A673 (cell line): ENCODE data around the gene ARSB.

Experiments
- EZH2 ChIP-seq: fragments of 200-600 bp; sonication (generic); IDR thresholded peaks from 2 replicates; pipeline ENCODE4 v1.6.1; 2017; ENCODE audit warnings: borderline replicate concordance, low read depth, mild to moderate bottlenecking, mixed read lengths, antibody characterized with exemption, low read length; ENCODE audit not compliant: poor library complexity, severe bottlenecking
- TF ChIP-seq, protein P1 (sequence below): fragments of 300-800, 200-600 bp; sonication (generic); conservative IDR thresholded peaks from 2 replicates; pipeline ENCODE4 v1.5.1; 2017; ENCODE audit warnings: low read depth, mild to moderate bottlenecking, antibody characterized with exemption, low read length, moderate library complexity, mixed read lengths

DNA sequence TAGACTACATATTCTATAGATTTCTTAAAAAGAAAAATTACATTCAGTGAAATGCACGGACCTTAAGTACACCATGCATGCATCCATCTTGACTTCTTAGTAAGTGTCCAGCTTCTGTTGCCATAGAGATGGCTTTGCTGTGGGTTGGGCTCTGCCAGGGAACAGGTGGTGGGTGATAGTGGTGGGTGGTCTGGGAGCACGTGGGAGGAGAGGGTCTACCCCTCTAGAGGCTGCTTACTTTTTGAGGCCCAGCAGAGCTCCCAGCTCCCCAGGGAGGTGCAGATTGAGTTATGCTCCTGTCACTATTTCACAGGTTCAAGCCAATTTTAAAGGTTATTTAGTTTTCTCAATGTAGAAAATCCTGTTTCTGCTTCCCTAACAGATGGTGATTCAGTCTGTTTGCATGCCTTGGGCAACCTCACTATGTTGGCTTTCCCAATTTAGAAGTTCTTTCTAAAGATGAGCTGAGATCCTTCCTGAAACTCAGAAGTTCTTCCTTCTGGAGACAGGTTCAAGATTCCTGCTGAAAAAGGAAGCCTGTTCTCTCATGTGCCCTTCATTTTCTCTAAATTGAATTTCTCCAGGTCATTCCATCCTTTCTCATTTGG is 229.2 kb downstream of the ARSB start:
- TF ChIP-seq, protein P1, sequence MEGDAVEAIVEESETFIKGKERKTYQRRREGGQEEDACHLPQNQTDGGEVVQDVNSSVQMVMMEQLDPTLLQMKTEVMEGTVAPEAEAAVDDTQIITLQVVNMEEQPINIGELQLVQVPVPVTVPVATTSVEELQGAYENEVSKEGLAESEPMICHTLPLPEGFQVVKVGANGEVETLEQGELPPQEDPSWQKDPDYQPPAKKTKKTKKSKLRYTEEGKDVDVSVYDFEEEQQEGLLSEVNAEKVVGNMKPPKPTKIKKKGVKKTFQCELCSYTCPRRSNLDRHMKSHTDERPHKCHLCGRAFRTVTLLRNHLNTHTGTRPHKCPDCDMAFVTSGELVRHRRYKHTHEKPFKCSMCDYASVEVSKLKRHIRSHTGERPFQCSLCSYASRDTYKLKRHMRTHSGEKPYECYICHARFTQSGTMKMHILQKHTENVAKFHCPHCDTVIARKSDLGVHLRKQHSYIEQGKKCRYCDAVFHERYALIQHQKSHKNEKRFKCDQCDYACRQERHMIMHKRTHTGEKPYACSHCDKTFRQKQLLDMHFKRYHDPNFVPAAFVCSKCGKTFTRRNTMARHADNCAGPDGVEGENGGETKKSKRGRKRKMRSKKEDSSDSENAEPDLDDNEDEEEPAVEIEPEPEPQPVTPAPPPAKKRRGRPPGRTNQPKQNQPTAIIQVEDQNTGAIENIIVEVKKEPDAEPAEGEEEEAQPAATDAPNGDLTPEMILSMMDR, result no peak
- TF ChIP-seq EZH2, result no peak
